ENCODE results near the gene CLEC2D. TPM values are rescaled to one million over a fixed set of nuclear protein-coding genes. Genes with fewer than 3 reads are reported as not detected.

The CLEC2D gene
- total RNA-seq, 1 donor from 2014 or later, result 18.9 TPM

- Mint-ChIP-seq H3K9me3 (ENCODE audit: unreplicated experiment) (no peaks in the 10 kb centered on the region), H3K27me3 (ENCODE audit: unreplicated experiment) (no peaks in the 10 kb centered on the region), H3K36me3 (ENCODE audit: low read depth, unreplicated experiment) (no peaks in the 10 kb centered on the region), H3K4me3 (ENCODE audit: unreplicated experiment) (peak overlapping the region; percentile 77), H3K4me1 (ENCODE audit: unreplicated experiment) (peaks cover 7% of the 10 kb centered on the region), H3K27ac (ENCODE audit: unreplicated experiment) (no peak overlapping the region)
- TF ChIP-seq CTCF (IDR thresholded peaks at IDR 0.05; ENCODE audit: unreplicated experiment), result no peak
- DNase-seq (ENCODE audit: low spot score), result no peak
These were observed 70.7 kb downstream of the CLEC2D start for GRCh38 chr12:9740106-9740750.

- H3K9me3 Mint-ChIP-seq (ENCODE audit: unreplicated experiment), result no peaks in the 10 kb centered on the region
- no peak for TF ChIP-seq CTCF (IDR thresholded peaks at IDR 0.05; ENCODE audit: unreplicated experiment)
- DNase-seq (ENCODE audit: low spot score), result no peak
- H3K4me1 Mint-ChIP-seq (ENCODE audit: unreplicated experiment), result peaks cover 9% of the 10 kb centered on the region
- H3K4me3 Mint-ChIP-seq (ENCODE audit: unreplicated experiment), result no peak overlapping the region
- no peaks in the 10 kb centered on the region for H3K36me3 Mint-ChIP-seq (ENCODE audit: low read depth, unreplicated experiment)
- no peak overlapping the region for H3K27ac Mint-ChIP-seq (ENCODE audit: unreplicated experiment)
- no peaks in the 10 kb centered on the region for H3K27me3 Mint-ChIP-seq (ENCODE audit: unreplicated experiment)
These were observed 72.2 kb downstream of the CLEC2D start for GRCh38 chr12:9741726-9742125.

GRCh38 chr12:9742661-9743060 lies 73.1 kb downstream of the CLEC2D start:
- Mint-ChIP-seq H3K9me3 (ENCODE audit: unreplicated experiment) (no peaks in the 10 kb centered on the region), H3K4me3 (ENCODE audit: unreplicated experiment) (no peak overlapping the region), H3K4me1 (ENCODE audit: unreplicated experiment) (peaks cover 13% of the 10 kb centered on the region), H3K27ac (ENCODE audit: unreplicated experiment) (no peak overlapping the region), H3K36me3 (ENCODE audit: low read depth, unreplicated experiment) (no peaks in the 10 kb centered on the region), H3K27me3 (ENCODE audit: unreplicated experiment) (no peaks in the 10 kb centered on the region)
- TF ChIP-seq CTCF (IDR thresholded peaks at IDR 0.05; ENCODE audit: unreplicated experiment), result no peak
- DNase-seq (ENCODE audit: low spot score), result no peak

GRCh38 chr12:9745199-9745598 lies 75.7 kb downstream of the CLEC2D start:
- no peak overlapping the region for H3K4me3 Mint-ChIP-seq (ENCODE audit: unreplicated experiment)
- no peak for TF ChIP-seq CTCF (IDR thresholded peaks at IDR 0.05; ENCODE audit: unreplicated experiment)
- no peaks in the 10 kb centered on the region for H3K27me3 Mint-ChIP-seq (ENCODE audit: unreplicated experiment)
- H3K27ac Mint-ChIP-seq (ENCODE audit: unreplicated experiment), result no peak overlapping the region
- no peaks in the 10 kb centered on the region for H3K9me3 Mint-ChIP-seq (ENCODE audit: unreplicated experiment)
- no peak for DNase-seq (ENCODE audit: low spot score)
- H3K36me3 Mint-ChIP-seq (ENCODE audit: low read depth, unreplicated experiment), result no peaks in the 10 kb centered on the region
- H3K4me1 Mint-ChIP-seq (ENCODE audit: unreplicated experiment), result peaks cover 10% of the 10 kb centered on the region

Other genes starting within 250 kb of the CLEC2D start
- not detected for gene KLRB1, start 61.8 kb upstream of the CLEC2D start, total RNA-seq (ENCODE audit: unreplicated experiment)
- not detected for gene CLECL1, start 63.4 kb downstream of the CLEC2D start, total RNA-seq (ENCODE audit: unreplicated experiment)
- 0.69 TPM for gene CD69, start 91.2 kb downstream of the CLEC2D start, total RNA-seq (ENCODE audit: unreplicated experiment)
- not detected for gene KLRF1, start 157.8 kb downstream of the CLEC2D start, total RNA-seq (ENCODE audit: unreplicated experiment)
- gene CLEC2B, start 199.6 kb downstream of the CLEC2D start, total RNA-seq (ENCODE audit: unreplicated experiment), result not detected
- gene KLRF2, start 211.8 kb downstream of the CLEC2D start, total RNA-seq (ENCODE audit: unreplicated experiment), result not detected